Left lung (tissue), 10 donors: ENCODE results near the gene PEF1. TPM values are rescaled to one million over a fixed set of nuclear protein-coding genes. Genes with fewer than 3 reads are reported as not detected.

Source experiments
- ATAC-seq: fragments of 200-7000 bp; cut with Tn5 transposase; one replicate; pipeline ENCODE4 v1.9.1; 2020; ENCODE audit warnings: moderate library complexity
- DNase-seq, 4 donors: peaks; one replicate each; pipeline ENCODE4 v3.0.0-alpha.2; 2013 to 2020
- H3K27ac ChIP-seq, 2 donors: fragments of 200-600 bp; sonication (generic) in 1 of 2; one replicate each; pipeline versions ENCODE4 v1.5.0 to v1.8.0; 2020 to 2021
- H3K27me3 ChIP-seq, 2 donors: fragments of 200-600 bp; sonication (generic) in 1 of 2; one replicate each; pipeline versions ENCODE4 v1.5.0 to v1.8.0; 2020 to 2021
- H3K36me3 ChIP-seq, 2 donors: fragments of 200-600 bp; sonication (generic) in 1 of 2; one replicate each; pipeline versions ENCODE4 v1.5.0 to v1.8.0; 2020 to 2021
- H3K4me1 ChIP-seq, 2 donors: fragments of 200-600 bp; one replicate each; pipeline ENCODE4 v1.8.0; 2021
- H3K4me3 ChIP-seq, 2 donors: fragments of 200-600 bp; sonication (generic) in 1 of 2; one replicate each; pipeline versions ENCODE4 v1.5.0 to v1.8.0; 2020 to 2021; ENCODE audit warnings: mild to moderate bottlenecking in 1 of 2
- H3K9me3 ChIP-seq, 2 donors: fragments of 200-600 bp; sonication (generic) in 1 of 2; one replicate each; pipeline versions ENCODE4 v1.5.0 to v1.8.0; 2020 to 2021
- CTCF ChIP-seq, 2 donors: fragments of 200-600 bp; sonication (generic) in 1 of 2; IDR thresholded peaks; one replicate each; pipeline versions ENCODE4 v1.5.0 to v1.8.0; 2021; ENCODE audit warnings: antibody characterized with exemption in 2 of 2
- intact Hi-C, 2 donors: fragments of 100-400 bp; cut with DNase I; formaldehyde crosslinking; loops; one replicate each; pipeline versions ENCODE4 v1.11.2 to v1.14.2; 2022
- polyA plus RNA-seq, 6 donors: library from polyadenylated mRNA; unstranded; fragments of 120-200 nt; gene quantifications; one replicate each; pipeline ENCODE4 v1.2.1, GENCODE V29; 2013; ENCODE audit not compliant: insufficient read length in 6 of 6
- total RNA-seq, 2 donors: library from RNA; stranded (reverse); fragmentation: NEBNext Ultra II Directional; extraction: Animal tissue kit (Norgen Biotek cat#: 25700); gene quantifications; one replicate each; pipeline ENCODE4 v1.2.1, GENCODE V29; 2021
- donor health status: DM: no; HTN: yes; CAD: no.
- donor health status: DM: no; HTN: no; CAD: no.

PEF1 gene
- total and polyA plus RNA-seq, 8 donors: 55.4 to 75.8 (median 64.3) TPM

GRCh38 chr1:31580891-31581603 lies 63.6 kb downstream of the PEF1 start:
- Histone ChIP-seq H3K9me3 (no peaks in the 10 kb centered on the region), H3K4me1 (peaks cover 15 to 39% of the 10 kb centered on the region in 2 donors), H3K4me3 (no peak overlapping the region), H3K27ac (peak overlapping the region; percentile 33), H3K36me3 (peaks cover 0 to 16% of the 10 kb centered on the region in 2 donors), H3K27me3 (peaks cover 0 to 12% of the 10 kb centered on the region in 2 donors)
- no peak for DNase-seq
- no peak for TF ChIP-seq CTCF (IDR thresholded peaks at IDR 0.05)
- ATAC-seq: no peak
- intact Hi-C loops: no loop called here

- Histone ChIP-seq H3K27me3 (peaks cover 0 to 17% of the 10 kb centered on the region in 2 donors), H3K4me3 (no peak overlapping the region), H3K9me3 (no peaks in the 10 kb centered on the region), H3K36me3 (peaks cover 0 to 12% of the 10 kb centered on the region in 2 donors), H3K4me1 (peaks cover 21 to 44% of the 10 kb centered on the region in 2 donors), H3K27ac (peak overlapping the region in 1 of 2 donors; percentile 28)
- DNase-seq (no peak), ATAC-seq (no peak)
- intact Hi-C loops: no loop called here
- no peak for TF ChIP-seq CTCF (IDR thresholded peaks at IDR 0.05)
Observed at GRCh38 chr1:31580513-31580870, 64.2 kb downstream of the PEF1 start.

Other genes with a start within 250 kb of the PEF1 start
- gene SERINC2, start 231.7 kb downstream of the PEF1 start, total RNA-seq: 100 to 1,000 TPM in 1 of 2 donors, 10 to 100 TPM in 1; 46.7 to 126 TPM
- 10 to 100 TPM; 10.4 to 15.6 (median 13.7) TPM for gene SERINC2, start 231.7 kb downstream of the PEF1 start, polyA plus RNA-seq
- 100 to 1,000 TPM in 1 of 2 donors, 10 to 100 TPM in 1; 66.6 to 106 TPM for gene TINAGL1, start 68.4 kb downstream of the PEF1 start, total RNA-seq
- gene TINAGL1, start 68.4 kb downstream of the PEF1 start, polyA plus RNA-seq: 10 to 100 TPM; 34.0 to 55.1 (median 45.7) TPM
- not detected for gene HCRTR1, start 27.2 kb downstream of the PEF1 start, total RNA-seq
- gene HCRTR1, start 27.2 kb downstream of the PEF1 start, polyA plus RNA-seq: under 1 TPM in 4 of 6 donors, not detected in 2; 0.14 to 0.24 (median 0.17) TPM
- 100 to 1,000 TPM in 1 of 2 donors, 10 to 100 TPM in 1; 64.8 to 116 TPM for gene COL16A1, start 59.1 kb upstream of the PEF1 start, total RNA-seq
- gene COL16A1, start 59.1 kb upstream of the PEF1 start, polyA plus RNA-seq: 100 to 1,000 TPM; 111 to 177 (median 126) TPM
- 1 to 10 TPM; 1.8 to 6.4 TPM for gene ADGRB2, start 119.5 kb upstream of the PEF1 start, total RNA-seq
- gene ADGRB2, start 119.5 kb upstream of the PEF1 start, polyA plus RNA-seq: 10 to 100 TPM; 14.0 to 27.1 (median 19.0) TPM
- 10 to 100 TPM in 1 of 2 donors, 1 to 10 TPM in 1; 7.8 to 10.9 TPM for gene SPOCD1, start 171.1 kb upstream of the PEF1 start, total RNA-seq
- under 1 TPM; 0.32 to 0.78 (median 0.50) TPM for gene SPOCD1, start 171.1 kb upstream of the PEF1 start, polyA plus RNA-seq